Forelimb muscle (tissue), 1 donor: ENCODE data around the gene ENTPD1. TPM values are rescaled to one million over a fixed set of nuclear protein-coding genes. Genes with fewer than 3 reads are reported as not detected.
"Not testable (repeated sequence)": the region's sequence is repeated elsewhere in the genome, so short reads cannot be mapped to it uniquely, and the experiment has no call there.

Source experiments
- DNase-seq: peaks from one replicate; pipeline ENCODE4 v3.0.0-alpha.2; 2013; ENCODE audit warnings: low read depth
- polyA plus RNA-seq: library from polyadenylated mRNA; unstranded; fragments of 120-200 nt; gene quantifications from one replicate; pipeline ENCODE4 v1.2.1, GENCODE V29; 2013; ENCODE audit not compliant: insufficient read length

ENTPD1 gene
- polyA plus RNA-seq, 1 donor, result 12.3 TPM

GRCh38 chr10:95916039-95916438, 160.1 kb downstream of the ENTPD1 start:
- not testable (repeated sequence) for DNase-seq

Other genes starting within 250 kb of the ENTPD1 start
- 76.7 TPM for gene SORBS1, start 194.8 kb upstream of the ENTPD1 start, polyA plus RNA-seq
- gene ALDH18A1, start 99.5 kb upstream of the ENTPD1 start, polyA plus RNA-seq, result 35.5 TPM
- gene TCTN3, start 62.2 kb upstream of the ENTPD1 start, polyA plus RNA-seq, result 23.5 TPM
- gene CC2D2B, start 151.8 kb downstream of the ENTPD1 start, polyA plus RNA-seq, result 1.5 TPM